ENCODE measurements around the gene RPL39. TPM values are rescaled to one million over a fixed set of nuclear protein-coding genes. Genes with fewer than 3 reads are reported as not detected.
A peak's percentile ranks its signal among the peaks of the same experiment; 100 is the strongest.

The RPL39 gene
- total and polyA plus RNA-seq, 10 of the 15 experiments (the other 5 are each of a cell fraction or from before 2014, with no cell fraction given): 1,792 to 6,541 (median 3,667) TPM

- SMC1A ChIA-PET (ENCODE audit: uncharacterized antibody, unreplicated experiment): interaction anchor here (0.8 to 6.5 kb wide), 15 partner anchors 12 to 138 kb away, joined by 3 to 61 read pairs (median 4); partner anchors contain the start of genes RPL39, SEPTIN6 and UPF3B
- RAD21 ChIA-PET (ENCODE audit: unreplicated experiment): interaction anchor here (0.7 to 12.8 kb wide), 18 partner anchors 9 to 493 kb away, joined by 3 to 128 read pairs (median 4); partner anchors contain the start of genes NDUFA1, RNF113A, RPL39 and SEPTIN6
- peak within 1 kb of the TSS; percentile 64 for H3K4me3 ChIP-seq
- H3K4me2 ChIP-seq (ENCODE audit: control insufficient read depth, insufficient read depth): peak within 1 kb of the TSS; percentile 88
- BruUV-seq (replicated peaks): no TSS peak
- no peaks in the 10 kb centered on the region for H4K20me1 ChIP-seq (ENCODE audit: control insufficient read depth, insufficient read depth)
- peak; percentile 5 for ATAC-seq
- no peak for TF ChIP-seq POLR2A (IDR thresholded peaks at IDR 0.05; ENCODE audit: low read depth, low read length)
- TF ChIP-seq USF1 (IDR thresholded peaks at IDR 0.05; ENCODE audit: borderline replicate concordance, extremely low read length, insufficient read depth, low read depth, low read length): peak; percentile 5
- no peak for TF ChIP-seq SKIL (IDR thresholded peaks at IDR 0.05; ENCODE audit: low read depth, poor library complexity, severe bottlenecking)
- TF ChIP-seq EED (IDR thresholded peaks at IDR 0.05; ENCODE audit: low read depth): peak; percentile 21; the same call in 1 of the 2 replicates
- 0 out of 4 replicates have a peak, but pooled peaks of 1 of the 2 experiments have one; percentile 7 for TF ChIP-seq BHLHE40 (IDR thresholded peaks at IDR 0.05; ENCODE audit: borderline replicate concordance in 1 of 2, low read depth in 2 of 2, low read length in 1 of 2)
- no peak for TF ChIP-seq FOS (IDR thresholded peaks at IDR 0.05; ENCODE audit: borderline replicate concordance, extremely low read depth, insufficient read length)
- no peak for TF ChIP-seq SIN3A (IDR thresholded peaks at IDR 0.05; ENCODE audit: low read depth, low read length)
- H3K9ac ChIP-seq (ENCODE audit: control insufficient read depth, insufficient read depth, low read length): peak within 1 kb of the TSS; percentile 32
- in situ Hi-C loops (cut with MboI): no loop called here
- peak within 1 kb of the TSS; percentile 93 for H3K27ac ChIP-seq (ENCODE audit: control insufficient read depth, insufficient read depth)
- CTCF ChIA-PET: interaction anchor here (0.8 to 7.1 kb wide), 12 partner anchors 6 to 136 kb away, joined by 3 to 78 read pairs (median 6); partner anchors contain the start of gene RPL39
- peaks cover 44% of the 10 kb centered on the region for H3K4me1 ChIP-seq (ENCODE audit: control insufficient read depth, insufficient read depth, low read length)
- no peaks in the 10 kb centered on the region; the same call in 2 of the 3 replicates for H3K9me3 ChIP-seq (replicated peaks; ENCODE audit: control insufficient read depth, insufficient read depth, low read length)
- no peak for FAIRE-seq
- peak within 1 kb of the TSS; percentile 60 for H2AFZ ChIP-seq (ENCODE audit: control insufficient read depth, low read depth, low read length)
- no peaks in the 10 kb centered on the region for H3K36me3 ChIP-seq (ENCODE audit: control insufficient read depth in 2 of 2, insufficient read depth in 2 of 2, low read length in 1 of 2)
- no peak for DNase-seq (ENCODE audit: low read depth, low spot score)
- 47% methylated on average over 31 of the region's 59 CpGs for WGBS (ENCODE audit: insufficient coverage, insufficient replicate concordance, low lambda C conversion rate, missing lambda C conversion rate)
- POLR2A ChIA-PET: interaction anchor here (0.7 to 7.7 kb wide), 12 partner anchors 14 to 153 kb away, joined by 3 to 42 read pairs (median 4); partner anchors contain the start of genes RPL39 and SEPTIN6
- no peaks in the 10 kb centered on the region for H3K27me3 ChIP-seq (replicated peaks in 1 of 2; ENCODE audit: control insufficient read depth in 2 of 2, insufficient read depth in 2 of 2, low read length in 1 of 2)
- intact Hi-C loops (cut with micrococcal nuclease; ENCODE audit: unreplicated experiment): loop anchor here (2.0 kb wide), 1 partner anchor 73 kb away; no protein-coding TSS in a partner anchor
- no peaks in the 10 kb centered on the region; the same call in none of the 2 replicates for H3K79me2 ChIP-seq (ENCODE audit: control insufficient read depth, insufficient read depth, low read length)
These were observed 33.3 kb downstream of the RPL39 start, which contains the start of gene SOWAHD for GRCh38 chrX:119757979-119758730. SOWAHD (plus strand) TSS chrX:119758588; CDS start chrX:119758668, 80 bp downstream.
